Activated T-cell treated with anti-CD3 and anti-CD28 coated beads for 24 hours (primary cell): Measurements from ENCODE around the gene ARID1B.

Experiments
- DNase-seq: peaks from one replicate; pipeline ENCODE4 v3.0.0-alpha.2; 2020; ENCODE audit warnings: low read depth

The ARID1B gene

DNA sequence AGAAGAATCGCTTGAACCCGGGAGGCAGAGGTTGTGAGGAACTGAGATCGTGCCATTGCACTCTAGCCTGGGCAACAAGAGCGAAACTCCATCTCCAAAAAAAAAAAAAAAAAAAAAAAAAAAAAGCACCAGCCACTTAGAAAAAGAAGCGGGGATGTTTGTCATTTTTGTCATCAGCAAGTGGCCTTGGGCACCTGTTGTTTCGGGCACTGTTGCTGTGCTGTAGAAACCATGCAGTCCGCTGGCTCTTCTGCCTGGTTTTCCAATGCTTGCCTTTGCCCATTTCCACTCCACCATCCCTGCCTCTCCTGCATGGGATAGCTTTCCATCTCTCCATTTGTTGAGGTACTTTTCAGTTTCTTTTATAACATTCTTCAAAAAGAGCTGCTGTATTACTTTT is 129.3 kb downstream of the ARID1B start:
- DNase-seq, result no peak

- DNase-seq, result no peak
Observed at GRCh38 chr6:156909212-156910010, 132.2 kb downstream of the ARID1B start.

GRCh38 chr6:156910011-156910334 is 132.8 kb downstream of the ARID1B start:
- DNase-seq, result no peak

DNA sequence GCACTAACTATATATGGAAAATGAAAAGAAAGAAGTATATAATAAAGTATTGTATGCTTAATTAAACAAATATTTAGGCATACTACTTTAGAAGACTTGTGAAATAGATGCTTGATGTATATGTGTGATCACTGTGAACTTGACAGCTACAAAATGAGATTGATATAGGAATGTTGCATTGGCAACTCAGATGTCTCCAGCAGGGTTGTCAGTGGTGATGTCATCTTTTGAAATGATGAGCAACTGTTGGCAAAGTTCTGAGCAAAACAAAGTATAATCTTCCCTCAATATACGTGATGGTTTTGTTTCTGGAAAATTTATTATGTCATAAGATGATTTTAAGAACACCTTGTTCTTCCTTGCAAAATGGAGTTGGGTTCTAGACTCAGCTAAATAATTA is 133.8 kb downstream of the ARID1B start:
- no peak for DNase-seq

- no peak for DNase-seq
Observed at GRCh38 chr6:156911581-156911980, 134.4 kb downstream of the ARID1B start.

GRCh38 chr6:156912431-156912830 is 135.3 kb downstream of the ARID1B start:
- no peak for DNase-seq

GRCh38 chr6:156914181-156914580 is 137.0 kb downstream of the ARID1B start:
- no peak for DNase-seq

DNA sequence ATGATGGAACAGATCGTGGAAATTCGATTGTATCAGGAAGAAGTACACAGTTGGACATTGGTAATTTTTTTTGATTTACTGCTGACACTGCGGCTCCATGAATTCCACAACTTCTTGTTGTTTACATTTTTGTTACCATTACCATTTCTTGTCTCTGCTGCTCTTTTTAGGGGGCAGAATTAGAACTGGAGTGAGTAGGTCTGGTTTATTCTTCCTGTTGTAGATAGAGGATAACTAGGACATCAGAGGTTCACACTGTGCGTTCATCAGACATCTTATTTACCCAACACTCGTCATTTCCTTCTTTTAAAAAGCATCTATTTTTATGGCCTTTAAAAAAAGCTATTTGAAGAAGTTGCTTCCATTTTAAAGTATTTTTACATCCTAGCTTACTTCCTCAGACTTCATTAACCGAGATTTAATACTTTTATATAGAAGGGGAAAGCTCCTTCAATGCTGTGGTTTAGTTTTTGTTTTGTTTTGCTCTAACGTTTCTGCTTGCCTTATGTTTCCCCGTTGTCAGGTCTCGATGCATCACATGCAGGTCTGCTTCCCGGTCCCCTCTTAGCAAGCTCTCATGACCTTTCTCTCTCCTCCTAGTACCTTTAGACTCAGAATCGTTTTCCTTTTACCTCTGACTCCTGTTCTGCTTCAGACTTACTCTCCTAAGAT is 139.1 kb downstream of the ARID1B start:
- DNase-seq, result no peak

GRCh38 chr6:156917213-156917612 is 140.0 kb downstream of the ARID1B start:
- DNase-seq, result no peak

DNA sequence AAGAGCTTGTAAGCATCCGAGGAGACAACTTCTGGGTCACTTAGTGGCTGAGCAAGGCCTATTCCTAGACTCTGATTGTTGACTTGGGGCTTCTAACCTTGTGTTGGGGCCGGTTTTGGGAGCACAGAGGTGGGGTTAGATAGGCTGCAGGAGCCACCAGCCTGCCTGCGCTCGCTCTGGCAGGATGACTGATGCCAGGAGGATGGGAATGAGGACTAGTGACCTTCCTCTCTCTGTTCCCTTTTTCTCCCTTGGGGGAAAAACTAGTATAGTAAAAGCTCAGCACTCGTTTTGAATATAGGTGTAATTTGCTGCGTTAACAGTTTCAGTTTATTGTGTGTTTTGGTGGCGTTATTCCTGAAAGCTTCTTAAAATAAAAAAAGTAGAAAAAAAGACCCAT is 141.5 kb downstream of the ARID1B start:
- no peak for DNase-seq

DNA sequence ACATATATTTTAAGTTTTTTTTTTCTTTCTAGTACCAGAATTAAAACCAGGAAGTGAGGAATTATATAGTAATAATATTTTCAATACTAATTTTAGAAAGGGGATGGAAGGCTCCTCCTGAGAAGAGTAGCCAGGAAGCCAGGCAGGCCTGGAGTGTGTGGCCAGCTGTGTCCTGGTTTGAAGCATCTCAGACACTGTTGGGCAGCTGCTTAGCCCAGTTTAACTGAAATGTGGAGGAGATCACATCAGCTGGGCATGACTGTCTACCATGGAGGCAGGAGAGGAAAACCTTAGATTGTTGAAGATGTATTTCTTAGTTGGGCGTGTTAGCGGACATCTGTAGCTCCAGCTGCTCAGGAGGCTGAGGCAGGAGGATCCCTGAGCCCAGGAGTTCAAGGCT is 142.2 kb downstream of the ARID1B start:
- DNase-seq, result no peak

DNA sequence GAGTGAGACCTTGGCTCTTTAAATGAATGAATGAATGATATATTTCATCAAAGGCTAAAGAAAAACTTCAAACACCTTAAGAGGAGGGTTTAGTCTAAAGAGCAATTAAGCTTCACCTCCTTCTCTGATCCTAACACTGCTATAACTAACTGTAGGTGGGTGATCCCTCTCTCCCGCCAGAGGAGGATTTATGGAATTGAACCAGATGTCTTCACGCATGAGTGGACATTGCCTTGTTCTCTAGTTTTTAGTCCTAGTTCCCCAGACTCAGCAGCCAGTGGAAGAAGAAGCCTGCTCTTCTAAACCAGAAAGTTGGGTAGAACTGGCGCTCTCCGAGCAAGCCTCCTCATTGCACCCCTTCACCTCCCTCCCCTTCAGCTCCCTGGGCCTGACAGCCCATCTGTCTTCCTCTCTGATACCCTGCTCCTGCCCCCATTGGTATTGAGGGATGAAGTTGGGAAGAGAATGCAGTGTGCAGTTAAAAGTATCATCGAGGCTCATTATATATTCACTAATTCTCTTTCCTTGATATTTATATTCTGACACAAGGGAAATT is 142.7 kb downstream of the ARID1B start:
- DNase-seq, result no peak

GRCh38 chr6:156924246-156924645 is 147.1 kb downstream of the ARID1B start:
- no peak for DNase-seq

- DNase-seq, result no peak
Observed at GRCh38 chr6:156925026-156925425, 147.8 kb downstream of the ARID1B start.

- no peak for DNase-seq
Observed at GRCh38 chr6:156925718-156926607, 148.8 kb downstream of the ARID1B start.

DNA sequence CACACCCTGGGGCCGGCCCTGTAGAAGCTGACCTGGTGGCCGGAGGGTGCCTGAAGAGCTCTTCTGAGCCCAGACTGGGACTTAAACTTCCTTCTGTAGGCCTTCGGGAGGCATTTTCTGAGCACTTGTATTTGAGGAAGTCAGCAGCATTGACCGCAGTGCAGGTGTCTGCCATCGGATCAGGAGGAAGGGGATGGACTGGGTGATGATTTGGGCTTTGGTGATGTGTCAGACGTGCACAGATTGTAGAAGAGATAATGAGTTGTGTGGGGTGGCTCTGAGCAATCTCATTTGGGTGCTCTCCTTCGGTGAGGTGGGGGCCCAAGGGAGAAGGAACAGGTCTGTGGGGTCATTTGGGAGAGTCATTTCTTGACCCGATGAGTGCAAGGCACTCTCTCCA is 150.9 kb downstream of the ARID1B start:
- no peak for DNase-seq

GRCh38 chr6:156928972-156929371 is 151.8 kb downstream of the ARID1B start:
- DNase-seq, result no peak

- no peak for DNase-seq
Observed at GRCh38 chr6:156931283-156931682, 154.1 kb downstream of the ARID1B start.

GRCh38 chr6:156933201-156934068 is 156.3 kb downstream of the ARID1B start:
- DNase-seq, result no peak

DNA sequence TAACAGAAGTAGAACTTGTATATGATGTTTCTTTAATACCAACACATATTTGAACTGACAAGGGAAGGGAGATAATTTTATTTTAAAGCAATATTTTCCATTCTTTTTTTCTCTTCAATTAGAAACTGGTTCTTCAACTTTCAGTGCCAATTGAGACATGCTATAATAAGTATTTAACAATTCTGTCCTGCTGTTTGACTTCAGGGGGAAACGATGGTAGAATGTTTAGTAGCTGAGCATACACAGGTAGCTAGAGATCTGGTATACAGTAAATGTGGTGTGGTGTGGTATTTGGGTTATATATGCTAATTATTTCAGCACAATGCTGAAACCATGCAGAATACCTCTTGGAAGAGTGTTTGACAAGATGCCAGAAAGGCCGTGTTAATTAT is 156.9 kb downstream of the ARID1B start:
- DNase-seq, result no peak

- no peak for DNase-seq
Observed at GRCh38 chr6:156935000-156935399, 157.8 kb downstream of the ARID1B start.

- DNase-seq, result no peak
Observed at GRCh38 chr6:156938143-156938542, 161.0 kb downstream of the ARID1B start.
